Raji (cell line): ENCODE results near the gene CKLF.

ENCODE experiments used
- POLR2A ChIP-seq: IDR thresholded peaks from 2 replicates; pipeline ENCODE4 v1.6.1; 2011; ENCODE audit warnings: low read depth, low read length, control low read depth; ENCODE audit not compliant: insufficient read depth

Gene CKLF

GRCh38 chr16:66515596-66516508 lies 36.5 kb upstream of the CKLF start:
- no peak for TF ChIP-seq POLR2A

GRCh38 chr16:66516509-66516807 lies 35.9 kb upstream of the CKLF start:
- no peak for TF ChIP-seq POLR2A

GRCh38 chr16:66516808-66517585 lies 35.4 kb upstream of the CKLF start:
- no peak for TF ChIP-seq POLR2A

GRCh38 chr16:66517586-66518263 lies 34.7 kb upstream of the CKLF start:
- no peak for TF ChIP-seq POLR2A

GRCh38 chr16:66519482-66520373 lies 32.6 kb upstream of the CKLF start:
- TF ChIP-seq POLR2A, result no peak

- TF ChIP-seq POLR2A, result no peak
Observed at GRCh38 chr16:66520406-66521170, 31.8 kb upstream of the CKLF start.

- TF ChIP-seq POLR2A, result no peak
Observed at GRCh38 chr16:66521252-66521713, 31.1 kb upstream of the CKLF start.

GRCh38 chr16:66521951-66522771 lies 30.2 kb upstream of the CKLF start:
- TF ChIP-seq POLR2A, result no peak

- no peak for TF ChIP-seq POLR2A
Observed at GRCh38 chr16:66522816-66523590, 29.4 kb upstream of the CKLF start.

GRCh38 chr16:66523861-66524354 lies 28.5 kb upstream of the CKLF start:
- TF ChIP-seq POLR2A, result no peak

- no peak for TF ChIP-seq POLR2A
Observed at GRCh38 chr16:66524601-66525164, 27.7 kb upstream of the CKLF start.
